HEK293T (cell line): ENCODE measurements around the gene GALNT15.

Experiments
- BHLHE40 ChIP-seq: fragments of 450-650 bp; IDR thresholded peaks from 2 replicates; pipeline ENCODE4 v1.6.1; 2016; ENCODE audit warnings: mild to moderate bottlenecking, moderate library complexity, borderline replicate concordance
- CTBP1 ChIP-seq: fragments of 450-650 bp; IDR thresholded peaks from 2 replicates; pipeline ENCODE4 v1.6.1; 2016; ENCODE audit warnings: borderline replicate concordance
- ELF4 ChIP-seq: fragments of 450-650 bp; IDR thresholded peaks from 2 replicates; pipeline ENCODE4 v1.6.1; 2017; ENCODE audit warnings: antibody characterized with exemption
- FOXA1 ChIP-seq: fragments of 450-650 bp; IDR thresholded peaks from 2 replicates; pipeline ENCODE4 v1.6.1; 2016; ENCODE audit warnings: mild to moderate bottlenecking
- FOXK2 ChIP-seq: fragments of 450-650 bp; IDR thresholded peaks from 2 replicates; pipeline ENCODE4 v1.6.1; 2016; ENCODE audit warnings: mild to moderate bottlenecking
- FOXM1 ChIP-seq: fragments of 450-650 bp; IDR thresholded peaks from 2 replicates; pipeline ENCODE4 v1.6.1; 2017; ENCODE audit warnings: mild to moderate bottlenecking, borderline replicate concordance
- HDGF ChIP-seq: fragments of 450-650 bp; IDR thresholded peaks from 2 replicates; pipeline ENCODE4 v1.6.1; 2017; ENCODE audit warnings: antibody characterized with exemption, borderline replicate concordance
- L3MBTL2 ChIP-seq: fragments of 450-650 bp; conservative IDR thresholded peaks from 2 replicates; pipeline ENCODE4 v1.6.1; 2016; ENCODE audit warnings: mild to moderate bottlenecking
- NFRKB ChIP-seq: fragments of 450-650 bp; IDR thresholded peaks from 2 replicates; pipeline ENCODE4 v1.6.1; 2016; ENCODE audit warnings: mild to moderate bottlenecking, moderate library complexity
- PKNOX1 ChIP-seq: fragments of 450-650 bp; IDR thresholded peaks from 2 replicates; pipeline ENCODE4 v1.6.1; 2016
- SP1 ChIP-seq: fragments of 450-650 bp; IDR thresholded peaks from 2 replicates; pipeline ENCODE4 v1.6.1; 2017
- SUZ12 ChIP-seq: fragments of 450-650 bp; IDR thresholded peaks from 2 replicates; pipeline ENCODE4 v1.6.1; 2016; ENCODE audit warnings: mild to moderate bottlenecking
- TARDBP ChIP-seq: fragments of 450-650 bp; IDR thresholded peaks from 2 replicates; pipeline ENCODE4 v1.6.1; 2016
- ZNF384 ChIP-seq: fragments of 450-650 bp; IDR thresholded peaks from 2 replicates; pipeline ENCODE4 v1.6.1; 2016

- TF ChIP-seq ZNF384 (no peak), SP1 (no peak), HDGF (no peak), FOXK2 (no peak), TARDBP (no peak), FOXA1 (no peak), SUZ12 (no peak), BHLHE40 (no peak), FOXM1 (no peak), PKNOX1 (no peak), NFRKB (no peak), CTBP1 (no peak), ELF4 (no peak), L3MBTL2 (no peak)
These were observed at the start of gene GALNT15 for GRCh38 chr3:16174389-16174788.
